SK-N-SH treated with all-trans-retinoic acid at 6 μM for 48 hours (cell line): ENCODE results near the gene GRIA4.

Experiments used
- ARNTL ChIP-seq: fragments of 450-650 bp; formaldehyde crosslinking; IDR thresholded peaks from 2 replicates; pipeline ENCODE4 v1.5.0; 2020; ENCODE audit warnings: low read depth, mild to moderate bottlenecking, moderate library complexity, borderline replicate concordance
- BACH2 ChIP-seq: fragments of 250-450 bp; sonication (Bioruptor Pico); IDR thresholded peaks from 2 replicates; pipeline ENCODE4 v1.9.0; 2021; ENCODE audit warnings: mild to moderate bottlenecking, borderline replicate concordance
- ISL1 ChIP-seq: fragments of 250-450 bp; sonication (Bioruptor Pico); IDR thresholded peaks from 2 replicates; pipeline ENCODE4 v2.1.2; 2022; ENCODE audit warnings: mild to moderate bottlenecking, moderate library complexity
- PATZ1 ChIP-seq: fragments of 250-450 bp; sonication (Bioruptor Pico); IDR thresholded peaks from 2 replicates; pipeline ENCODE4 v1.8.0; 2020; ENCODE audit warnings: mild to moderate bottlenecking, moderate library complexity, borderline replicate concordance
- POU6F1 ChIP-seq: fragments of 250-450 bp; sonication (Bioruptor Pico); IDR thresholded peaks from 2 replicates; pipeline ENCODE4 v1.8.0; 2021; ENCODE audit warnings: low read depth, mild to moderate bottlenecking, moderate library complexity, borderline replicate concordance
- SNAI2 ChIP-seq: fragments of 250-450 bp; sonication (Bioruptor Pico); IDR thresholded peaks from 2 replicates; pipeline ENCODE4 v1.5.0; 2020; ENCODE audit warnings: mild to moderate bottlenecking, moderate library complexity

GRCh38 chr11:106012744-106013143 lies 402.9 kb downstream of the GRIA4 start:
- TF ChIP-seq BACH2 (no peak), ISL1 (CRISPR knock-in tag) (peak; percentile 64), SNAI2 (CRISPR knock-in tag) (no peak), PATZ1 (CRISPR knock-in tag) (no peak), ARNTL (CRISPR knock-in tag) (no peak), POU6F1 (no peak)
